HEK293 (cell line): ENCODE data around the gene SDC3.

Experiments used
- BCL11B ChIP-seq: fragments of 450-650 bp; formaldehyde crosslinking; IDR thresholded peaks from 2 replicates; pipeline ENCODE4 v1.5.1; 2016; ENCODE audit warnings: low read depth, missing biosample characterization, missing genetic modification characterization
- GLI4 ChIP-seq: fragments of 450-650 bp; formaldehyde crosslinking; IDR thresholded peaks from 2 replicates; pipeline ENCODE4 v1.5.1; 2016; ENCODE audit warnings: missing biosample characterization, missing genetic modification characterization
- MZF1 ChIP-seq: fragments of 450-650 bp; formaldehyde crosslinking; IDR thresholded peaks from 2 replicates; pipeline ENCODE4 v1.5.1; 2017; ENCODE audit warnings: missing biosample characterization, missing genetic modification characterization, borderline replicate concordance
- RBAK ChIP-seq: fragments of 450-650 bp; formaldehyde crosslinking; IDR thresholded peaks from 2 replicates; pipeline ENCODE4 v1.5.1; 2016; ENCODE audit warnings: missing biosample characterization, missing genetic modification characterization
- SETDB1 ChIP-seq: IDR thresholded peaks from one replicate; pipeline ENCODE4 v1.6.1; 2017; ENCODE audit warnings: mild to moderate bottlenecking, low read length, moderate library complexity, mixed read lengths; ENCODE audit not compliant: insufficient read length
- ZBTB1 ChIP-seq: fragments of 450-650 bp; formaldehyde crosslinking; IDR thresholded peaks from 2 replicates; pipeline ENCODE4 v1.5.1; 2016; ENCODE audit warnings: missing biosample characterization, missing genetic modification characterization
- ZFP37 ChIP-seq: fragments of 450-650 bp; formaldehyde crosslinking; IDR thresholded peaks from 2 replicates; pipeline ENCODE4 v1.5.1; 2016; ENCODE audit warnings: missing biosample characterization, missing genetic modification characterization
- ZNF138 ChIP-seq: fragments of 450-650 bp; formaldehyde crosslinking; IDR thresholded peaks from 2 replicates; pipeline ENCODE4 v1.5.1; 2016; ENCODE audit warnings: missing biosample characterization, missing genetic modification characterization, borderline replicate concordance
- ZNF311 ChIP-seq: fragments of 450-650 bp; formaldehyde crosslinking; IDR thresholded peaks from 2 replicates; pipeline ENCODE4 v1.5.1; 2017; ENCODE audit warnings: missing biosample characterization, missing genetic modification characterization, borderline replicate concordance
- ZNF324 ChIP-seq: fragments of 450-650 bp; formaldehyde crosslinking; IDR thresholded peaks from 2 replicates; pipeline ENCODE4 v1.5.1; 2016; ENCODE audit warnings: missing biosample characterization, missing genetic modification characterization
- ZNF48 ChIP-seq: fragments of 450-650 bp; formaldehyde crosslinking; IDR thresholded peaks from 2 replicates; pipeline ENCODE4 v1.5.1; 2016; ENCODE audit warnings: missing biosample characterization, missing genetic modification characterization
- ZNF514 ChIP-seq: fragments of 450-650 bp; formaldehyde crosslinking; IDR thresholded peaks from 2 replicates; pipeline ENCODE4 v1.5.1; 2016; ENCODE audit warnings: missing biosample characterization, missing genetic modification characterization
- ZNF571 ChIP-seq: fragments of 450-650 bp; formaldehyde crosslinking; IDR thresholded peaks from 2 replicates; pipeline ENCODE4 v1.5.0; 2017; ENCODE audit warnings: missing biosample characterization, missing genetic modification characterization
- ZNF600 ChIP-seq: fragments of 450-650 bp; formaldehyde crosslinking; IDR thresholded peaks from 2 replicates; pipeline ENCODE4 v1.5.1; 2016; ENCODE audit warnings: missing biosample characterization, missing genetic modification characterization
- ZNF707 ChIP-seq: fragments of 450-650 bp; formaldehyde crosslinking; IDR thresholded peaks from 2 replicates; pipeline ENCODE4 v1.5.1; 2016; ENCODE audit warnings: missing biosample characterization, missing genetic modification characterization
- ZNF747 ChIP-seq: fragments of 450-650 bp; formaldehyde crosslinking; IDR thresholded peaks from 2 replicates; pipeline ENCODE4 v1.5.1; 2016; ENCODE audit warnings: missing biosample characterization, missing genetic modification characterization
- ZNF791 ChIP-seq: fragments of 450-650 bp; formaldehyde crosslinking; IDR thresholded peaks from 2 replicates; pipeline ENCODE4 v1.5.1; 2016; ENCODE audit warnings: missing biosample characterization, missing genetic modification characterization
- ZNF830 ChIP-seq: fragments of 450-650 bp; IDR thresholded peaks from 2 replicates; pipeline ENCODE4 v1.5.0; 2018; ENCODE audit warnings: missing biosample characterization, missing genetic modification characterization, low read depth, mild to moderate bottlenecking, moderate library complexity
- TF ChIP-seq, protein P1 (sequence below): fragments of 450-650 bp; formaldehyde crosslinking; IDR thresholded peaks from 2 replicates; pipeline ENCODE4 v1.5.1; 2016; ENCODE audit warnings: missing biosample characterization, missing genetic modification characterization
- TF ChIP-seq, protein P2 (sequence below): fragments of 450-650 bp; formaldehyde crosslinking; IDR thresholded peaks from 2 replicates; pipeline ENCODE4 v1.5.0; 2017; ENCODE audit warnings: missing biosample characterization, missing genetic modification characterization, borderline replicate concordance
- TF ChIP-seq, protein P3 (sequence below): fragments of 450-650 bp; IDR thresholded peaks from 2 replicates; pipeline ENCODE4 v1.5.1; 2018; ENCODE audit warnings: missing biosample characterization, mild to moderate bottlenecking, missing genetic modification characterization
- TF ChIP-seq, protein P4 (sequence below): fragments of 450-650 bp; formaldehyde crosslinking; IDR thresholded peaks from 2 replicates; pipeline ENCODE4 v1.5.1; 2016; ENCODE audit warnings: missing biosample characterization, missing genetic modification characterization
- TF ChIP-seq, protein P5 (sequence below): fragments of 450-650 bp; formaldehyde crosslinking; IDR thresholded peaks from 2 replicates; pipeline ENCODE4 v1.5.1; 2017; ENCODE audit warnings: missing biosample characterization, missing genetic modification characterization
- TF ChIP-seq, protein P6 (sequence below): fragments of 450-650 bp; formaldehyde crosslinking; IDR thresholded peaks from 2 replicates; pipeline ENCODE4 v1.5.1; 2016; ENCODE audit warnings: missing biosample characterization, missing genetic modification characterization
- TF ChIP-seq, protein P7 (sequence below): fragments of 450-650 bp; formaldehyde crosslinking; IDR thresholded peaks from 2 replicates; pipeline ENCODE4 v1.5.1; 2017; ENCODE audit warnings: missing biosample characterization, missing genetic modification characterization
- TF ChIP-seq, protein P8 (sequence below): IDR thresholded peaks from 2 replicates; pipeline ENCODE4 v1.6.1; 2011; ENCODE audit warnings: mild to moderate bottlenecking, low read depth, low read length, borderline replicate concordance

SDC3 gene

DNA sequence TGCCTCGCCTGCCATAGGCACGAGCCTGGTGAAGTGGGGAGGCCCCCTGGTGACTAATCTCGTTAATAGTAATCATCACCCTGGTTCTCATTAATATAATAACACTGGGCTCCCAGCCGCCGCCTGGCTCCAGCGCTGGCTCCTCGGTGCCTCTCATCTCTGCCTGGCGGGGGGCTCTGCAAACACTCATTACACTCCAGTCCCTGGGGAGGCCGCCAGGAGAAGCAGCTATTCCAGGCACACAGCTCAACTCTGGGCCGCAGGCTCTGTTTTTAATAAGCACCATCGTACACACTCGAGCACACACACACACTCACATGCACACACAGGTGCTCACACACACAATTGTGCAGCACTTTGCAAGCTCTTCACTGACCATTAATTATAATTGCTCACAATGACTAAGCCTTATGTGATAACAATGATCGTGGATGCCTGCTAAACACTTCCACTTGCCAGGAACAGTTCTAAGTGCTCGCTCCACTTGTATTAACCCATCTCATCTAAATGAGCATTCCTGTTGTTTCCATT lies 52.2 kb downstream of the SDC3 start (continued):
- TF ChIP-seq ZNF791 (no peak), MZF1 (tag by site-specific recombination) (no peak), ZNF830 (no peak), GLI4 (no peak), ZNF571 (tag by site-specific recombination) (no peak), SETDB1 (no peak), BCL11B (tag by site-specific recombination) (no peak), ZNF747 (no peak), ZNF48 (tag by site-specific recombination) (no peak), ZNF514 (tag by site-specific recombination) (no peak), ZNF324 (tag by site-specific recombination) (peak; percentile 59; the same call in 1 of the 2 replicates), ZFP37 (tag by site-specific recombination) (no peak), RBAK (no peak), ZNF600 (tag by site-specific recombination) (peak; percentile 72), ZNF138 (tag by site-specific recombination) (no peak), ZNF311 (tag by site-specific recombination) (no peak), ZBTB1 (tag by site-specific recombination) (no peak), ZNF707 (tag by site-specific recombination) (no peak)
- TF ChIP-seq, protein P1, sequence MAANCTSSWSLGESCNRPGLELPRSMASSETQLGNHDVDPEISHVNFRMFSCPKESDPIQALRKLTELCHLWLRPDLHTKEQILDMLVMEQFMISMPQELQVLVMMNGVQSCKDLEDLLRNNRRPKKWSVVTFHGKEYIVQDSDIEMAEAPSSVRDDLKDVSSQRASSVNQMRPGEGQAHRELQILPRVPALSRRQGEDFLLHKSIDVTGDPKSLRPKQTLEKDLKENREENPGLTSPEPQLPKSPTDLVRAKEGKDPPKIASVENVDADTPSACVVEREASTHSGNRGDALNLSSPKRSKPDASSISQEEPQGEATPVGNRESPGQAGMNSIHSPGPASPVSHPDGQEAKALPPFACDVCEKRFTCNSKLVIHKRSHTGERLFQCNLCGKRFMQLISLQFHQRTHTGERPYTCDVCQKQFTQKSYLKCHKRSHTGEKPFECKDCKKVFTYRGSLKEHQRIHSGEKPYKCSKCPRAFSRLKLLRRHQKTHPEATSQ (tag by site-specific recombination): no peak
- TF ChIP-seq, protein P2, sequence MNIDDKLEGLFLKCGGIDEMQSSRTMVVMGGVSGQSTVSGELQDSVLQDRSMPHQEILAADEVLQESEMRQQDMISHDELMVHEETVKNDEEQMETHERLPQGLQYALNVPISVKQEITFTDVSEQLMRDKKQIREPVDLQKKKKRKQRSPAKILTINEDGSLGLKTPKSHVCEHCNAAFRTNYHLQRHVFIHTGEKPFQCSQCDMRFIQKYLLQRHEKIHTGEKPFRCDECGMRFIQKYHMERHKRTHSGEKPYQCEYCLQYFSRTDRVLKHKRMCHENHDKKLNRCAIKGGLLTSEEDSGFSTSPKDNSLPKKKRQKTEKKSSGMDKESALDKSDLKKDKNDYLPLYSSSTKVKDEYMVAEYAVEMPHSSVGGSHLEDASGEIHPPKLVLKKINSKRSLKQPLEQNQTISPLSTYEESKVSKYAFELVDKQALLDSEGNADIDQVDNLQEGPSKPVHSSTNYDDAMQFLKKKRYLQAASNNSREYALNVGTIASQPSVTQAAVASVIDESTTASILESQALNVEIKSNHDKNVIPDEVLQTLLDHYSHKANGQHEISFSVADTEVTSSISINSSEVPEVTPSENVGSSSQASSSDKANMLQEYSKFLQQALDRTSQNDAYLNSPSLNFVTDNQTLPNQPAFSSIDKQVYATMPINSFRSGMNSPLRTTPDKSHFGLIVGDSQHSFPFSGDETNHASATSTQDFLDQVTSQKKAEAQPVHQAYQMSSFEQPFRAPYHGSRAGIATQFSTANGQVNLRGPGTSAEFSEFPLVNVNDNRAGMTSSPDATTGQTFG (tag by site-specific recombination): no peak
- TF ChIP-seq, protein P3, sequence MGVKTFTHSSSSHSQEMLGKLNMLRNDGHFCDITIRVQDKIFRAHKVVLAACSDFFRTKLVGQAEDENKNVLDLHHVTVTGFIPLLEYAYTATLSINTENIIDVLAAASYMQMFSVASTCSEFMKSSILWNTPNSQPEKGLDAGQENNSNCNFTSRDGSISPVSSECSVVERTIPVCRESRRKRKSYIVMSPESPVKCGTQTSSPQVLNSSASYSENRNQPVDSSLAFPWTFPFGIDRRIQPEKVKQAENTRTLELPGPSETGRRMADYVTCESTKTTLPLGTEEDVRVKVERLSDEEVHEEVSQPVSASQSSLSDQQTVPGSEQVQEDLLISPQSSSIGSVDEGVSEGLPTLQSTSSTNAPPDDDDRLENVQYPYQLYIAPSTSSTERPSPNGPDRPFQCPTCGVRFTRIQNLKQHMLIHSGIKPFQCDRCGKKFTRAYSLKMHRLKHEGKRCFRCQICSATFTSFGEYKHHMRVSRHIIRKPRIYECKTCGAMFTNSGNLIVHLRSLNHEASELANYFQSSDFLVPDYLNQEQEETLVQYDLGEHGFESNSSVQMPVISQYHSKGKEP (tag by site-specific recombination): 0 out of 2 replicates have a peak, but pooled peaks have one; percentile 19
- TF ChIP-seq, protein P4, sequence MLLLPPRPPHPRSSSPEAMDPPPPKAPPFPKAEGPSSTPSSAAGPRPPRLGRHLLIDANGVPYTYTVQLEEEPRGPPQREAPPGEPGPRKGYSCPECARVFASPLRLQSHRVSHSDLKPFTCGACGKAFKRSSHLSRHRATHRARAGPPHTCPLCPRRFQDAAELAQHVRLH (tag by site-specific recombination): no peak
- TF ChIP-seq, protein P5, sequence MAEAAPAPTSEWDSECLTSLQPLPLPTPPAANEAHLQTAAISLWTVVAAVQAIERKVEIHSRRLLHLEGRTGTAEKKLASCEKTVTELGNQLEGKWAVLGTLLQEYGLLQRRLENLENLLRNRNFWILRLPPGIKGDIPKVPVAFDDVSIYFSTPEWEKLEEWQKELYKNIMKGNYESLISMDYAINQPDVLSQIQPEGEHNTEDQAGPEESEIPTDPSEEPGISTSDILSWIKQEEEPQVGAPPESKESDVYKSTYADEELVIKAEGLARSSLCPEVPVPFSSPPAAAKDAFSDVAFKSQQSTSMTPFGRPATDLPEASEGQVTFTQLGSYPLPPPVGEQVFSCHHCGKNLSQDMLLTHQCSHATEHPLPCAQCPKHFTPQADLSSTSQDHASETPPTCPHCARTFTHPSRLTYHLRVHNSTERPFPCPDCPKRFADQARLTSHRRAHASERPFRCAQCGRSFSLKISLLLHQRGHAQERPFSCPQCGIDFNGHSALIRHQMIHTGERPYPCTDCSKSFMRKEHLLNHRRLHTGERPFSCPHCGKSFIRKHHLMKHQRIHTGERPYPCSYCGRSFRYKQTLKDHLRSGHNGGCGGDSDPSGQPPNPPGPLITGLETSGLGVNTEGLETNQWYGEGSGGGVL (tag by site-specific recombination): peak; percentile 67
- TF ChIP-seq, protein P6, sequence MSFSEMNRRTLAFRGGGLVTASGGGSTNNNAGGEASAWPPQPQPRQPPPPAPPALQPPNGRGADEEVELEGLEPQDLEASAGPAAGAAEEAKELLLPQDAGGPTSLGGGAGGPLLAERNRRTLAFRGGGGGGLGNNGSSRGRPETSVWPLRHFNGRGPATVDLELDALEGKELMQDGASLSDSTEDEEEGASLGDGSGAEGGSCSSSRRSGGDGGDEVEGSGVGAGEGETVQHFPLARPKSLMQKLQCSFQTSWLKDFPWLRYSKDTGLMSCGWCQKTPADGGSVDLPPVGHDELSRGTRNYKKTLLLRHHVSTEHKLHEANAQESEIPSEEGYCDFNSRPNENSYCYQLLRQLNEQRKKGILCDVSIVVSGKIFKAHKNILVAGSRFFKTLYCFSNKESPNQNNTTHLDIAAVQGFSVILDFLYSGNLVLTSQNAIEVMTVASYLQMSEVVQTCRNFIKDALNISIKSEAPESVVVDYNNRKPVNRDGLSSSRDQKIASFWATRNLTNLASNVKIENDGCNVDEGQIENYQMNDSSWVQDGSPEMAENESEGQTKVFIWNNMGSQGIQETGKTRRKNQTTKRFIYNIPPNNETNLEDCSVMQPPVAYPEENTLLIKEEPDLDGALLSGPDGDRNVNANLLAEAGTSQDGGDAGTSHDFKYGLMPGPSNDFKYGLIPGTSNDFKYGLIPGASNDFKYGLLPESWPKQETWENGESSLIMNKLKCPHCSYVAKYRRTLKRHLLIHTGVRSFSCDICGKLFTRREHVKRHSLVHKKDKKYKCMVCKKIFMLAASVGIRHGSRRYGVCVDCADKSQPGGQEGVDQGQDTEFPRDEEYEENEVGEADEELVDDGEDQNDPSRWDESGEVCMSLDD (tag by site-specific recombination): no peak
- TF ChIP-seq, protein P7, sequence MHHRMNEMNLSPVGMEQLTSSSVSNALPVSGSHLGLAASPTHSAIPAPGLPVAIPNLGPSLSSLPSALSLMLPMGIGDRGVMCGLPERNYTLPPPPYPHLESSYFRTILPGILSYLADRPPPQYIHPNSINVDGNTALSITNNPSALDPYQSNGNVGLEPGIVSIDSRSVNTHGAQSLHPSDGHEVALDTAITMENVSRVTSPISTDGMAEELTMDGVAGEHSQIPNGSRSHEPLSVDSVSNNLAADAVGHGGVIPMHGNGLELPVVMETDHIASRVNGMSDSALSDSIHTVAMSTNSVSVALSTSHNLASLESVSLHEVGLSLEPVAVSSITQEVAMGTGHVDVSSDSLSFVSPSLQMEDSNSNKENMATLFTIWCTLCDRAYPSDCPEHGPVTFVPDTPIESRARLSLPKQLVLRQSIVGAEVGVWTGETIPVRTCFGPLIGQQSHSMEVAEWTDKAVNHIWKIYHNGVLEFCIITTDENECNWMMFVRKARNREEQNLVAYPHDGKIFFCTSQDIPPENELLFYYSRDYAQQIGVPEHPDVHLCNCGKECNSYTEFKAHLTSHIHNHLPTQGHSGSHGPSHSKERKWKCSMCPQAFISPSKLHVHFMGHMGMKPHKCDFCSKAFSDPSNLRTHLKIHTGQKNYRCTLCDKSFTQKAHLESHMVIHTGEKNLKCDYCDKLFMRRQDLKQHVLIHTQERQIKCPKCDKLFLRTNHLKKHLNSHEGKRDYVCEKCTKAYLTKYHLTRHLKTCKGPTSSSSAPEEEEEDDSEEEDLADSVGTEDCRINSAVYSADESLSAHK (tag by site-specific recombination): no peak; the same call in 1 of the 2 replicates
- TF ChIP-seq, protein P8, sequence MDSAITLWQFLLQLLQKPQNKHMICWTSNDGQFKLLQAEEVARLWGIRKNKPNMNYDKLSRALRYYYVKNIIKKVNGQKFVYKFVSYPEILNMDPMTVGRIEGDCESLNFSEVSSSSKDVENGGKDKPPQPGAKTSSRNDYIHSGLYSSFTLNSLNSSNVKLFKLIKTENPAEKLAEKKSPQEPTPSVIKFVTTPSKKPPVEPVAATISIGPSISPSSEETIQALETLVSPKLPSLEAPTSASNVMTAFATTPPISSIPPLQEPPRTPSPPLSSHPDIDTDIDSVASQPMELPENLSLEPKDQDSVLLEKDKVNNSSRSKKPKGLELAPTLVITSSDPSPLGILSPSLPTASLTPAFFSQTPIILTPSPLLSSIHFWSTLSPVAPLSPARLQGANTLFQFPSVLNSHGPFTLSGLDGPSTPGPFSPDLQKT: no peak
